Cardiac ventricle fibroblast (primary cell): ENCODE results near the gene KIRREL3. TPM values are rescaled to one million over a fixed set of nuclear protein-coding genes. Genes with fewer than 3 reads are reported as not detected.

Experiments
- total RNA-seq: library from RNA; depleted of rRNA; stranded (reverse); fragments of >200 nt; gene quantifications from 2 replicates; pipeline ENCODE4 v1.2.3, GENCODE V29; 2015

KIRREL3 gene
- total RNA-seq = not detected in 2 replicates

GRCh38 chr11:127000291-127000968 lies at the start of gene KIRREL3:
Gene KIRREL3, minus strand, starts transcription at chr11:127000770.

